Activated CD4-positive, CD25-positive, alpha-beta regulatory T cell treated with anti-CD3 and anti-CD28 coated beads, Interleukin-2, amount 50 U/mL, for 16 hours (primary cell): Measurements from ENCODE around the gene B3GLCT.
"Not testable (repeated sequence)": the region's sequence is repeated elsewhere in the genome, so short reads cannot be mapped to it uniquely, and the experiment has no call there.

Source experiments
- DNase-seq: peaks from one replicate; pipeline ENCODE4 v3.0.0-alpha.2; 2020; ENCODE audit warnings: low read depth, low spot score

B3GLCT gene

GRCh38 chr13:31199849-31200636 lies at the start of gene B3GLCT:
B3GLCT (plus strand) TSS chr13:31199975; CDS start chr13:31200085, 110 bp downstream.
- DNase-seq, result peak; percentile 62

- DNase-seq, result no peak
These were observed 49.3 kb upstream of the B3GLCT start for GRCh38 chr13:31150315-31150985.

GRCh38 chr13:31151837-31152236 lies 47.9 kb upstream of the B3GLCT start:
- no peak for DNase-seq

- no peak for DNase-seq
These were observed 44.8 kb upstream of the B3GLCT start for GRCh38 chr13:31154939-31155338.

- DNase-seq, result no peak
These were observed 40.5 kb upstream of the B3GLCT start for GRCh38 chr13:31159306-31159705.

GRCh38 chr13:31160857-31161556 lies 38.8 kb upstream of the B3GLCT start:
- peak; percentile 23 for DNase-seq

- peak; percentile 99 for DNase-seq
These were observed 38.1 kb upstream of the B3GLCT start, which contains the start of gene HSPH1 for GRCh38 chr13:31161557-31162150. HSPH1 (minus strand) TSS chr13:31161904; CDS start chr13:31161582, 322 bp downstream.

- peak; percentile 93 for DNase-seq
These were observed 37.4 kb upstream of the B3GLCT start for GRCh38 chr13:31162151-31163008.

- no peak for DNase-seq
These were observed 33.2 kb upstream of the B3GLCT start for GRCh38 chr13:31166591-31166990.

GRCh38 chr13:31167490-31167889 lies 32.3 kb upstream of the B3GLCT start:
- no peak for DNase-seq

GRCh38 chr13:31168166-31168565 lies 31.6 kb upstream of the B3GLCT start:
- DNase-seq, result no peak

- DNase-seq, result no peak
These were observed 31.0 kb upstream of the B3GLCT start for GRCh38 chr13:31168736-31169135.

GRCh38 chr13:31172001-31172400 lies 27.8 kb upstream of the B3GLCT start:
- no peak for DNase-seq

- DNase-seq, result no peak
These were observed 27.2 kb upstream of the B3GLCT start for GRCh38 chr13:31172535-31172934.

GRCh38 chr13:31174018-31174417 lies 25.8 kb upstream of the B3GLCT start:
- DNase-seq, result no peak

- DNase-seq, result no peak
These were observed 23.8 kb upstream of the B3GLCT start for GRCh38 chr13:31175847-31176532.

GRCh38 chr13:31177813-31178495 lies 21.8 kb upstream of the B3GLCT start:
- not testable (repeated sequence) for DNase-seq

GRCh38 chr13:31179241-31179640 lies 20.5 kb upstream of the B3GLCT start:
- DNase-seq, result no peak

- no peak for DNase-seq
These were observed 20.0 kb upstream of the B3GLCT start for GRCh38 chr13:31179754-31180153.

GRCh38 chr13:31182987-31183386 lies 16.8 kb upstream of the B3GLCT start:
- no peak for DNase-seq
